ENCODE measurements around the gene CAPZB.

The CAPZB gene

DNA sequence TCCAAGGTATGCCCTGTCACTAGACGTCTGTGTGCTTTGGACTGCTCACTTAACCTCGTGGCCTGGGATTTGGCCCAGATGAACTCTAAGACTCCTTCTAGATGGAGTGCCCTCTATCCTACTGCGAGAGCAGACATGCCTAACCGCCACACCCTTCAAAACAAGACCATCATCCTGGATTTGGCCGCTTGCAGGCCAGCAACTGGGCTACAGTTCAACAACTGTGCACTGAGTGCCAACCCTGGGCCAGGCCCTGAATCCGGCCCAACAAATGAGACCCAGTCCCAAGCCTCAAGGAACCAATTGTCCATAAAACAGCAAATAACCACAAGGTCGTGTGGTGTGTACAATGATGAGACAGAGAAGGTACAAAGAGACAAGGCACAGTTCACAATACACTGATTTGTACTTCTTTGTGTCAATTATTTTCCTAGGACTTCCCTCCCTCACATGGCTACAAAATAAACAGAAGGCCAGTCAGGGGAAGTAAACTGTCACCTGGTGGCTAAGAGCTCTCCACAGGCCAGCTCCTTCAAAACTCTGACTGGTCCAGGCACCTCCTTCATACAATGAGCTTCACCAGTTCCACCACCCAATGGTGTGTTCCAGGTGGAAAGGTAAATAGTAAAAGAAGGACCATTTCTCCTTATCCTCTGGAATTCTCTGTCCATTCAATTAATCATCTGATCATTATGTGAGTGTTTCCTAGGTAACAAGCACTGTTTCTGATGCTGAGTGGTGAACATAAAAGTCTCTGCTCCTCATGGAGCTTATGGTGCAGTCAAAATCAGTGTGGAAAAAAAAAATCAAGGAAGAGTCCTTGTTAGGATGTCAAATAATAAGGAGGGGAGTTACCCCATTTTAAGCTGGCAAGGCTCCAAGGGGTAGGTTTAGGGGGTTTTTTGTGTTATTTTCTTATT, 60.4 kb downstream of the CAPZB start:
- H3K27ac ChIP-seq (ENCODE audit: low read depth, low read length), result no peak overlapping the region
- no peaks in the 10 kb centered on the region for H3K9me3 ChIP-seq (ENCODE audit: insufficient read depth, low read depth, low read length)
- H3K4me3 ChIP-seq (ENCODE audit: low read length), result no peak overlapping the region
- H3K27me3 ChIP-seq (ENCODE audit: insufficient read depth, low read length), result no peaks in the 10 kb centered on the region
- WGBS, result 94% methylated on average over 7 of the region's 7 CpGs
- H3K36me3 ChIP-seq (ENCODE audit: insufficient read depth, low read length), result no peaks in the 10 kb centered on the region; the same call in 1 of the 2 replicates
- H3K4me1 ChIP-seq (ENCODE audit: insufficient read depth, low read length), result peaks cover 9% of the 10 kb centered on the region; the same call in 1 of the 2 replicates
- H3K9ac ChIP-seq (ENCODE audit: low read depth, low read length), result no peak overlapping the region

DNA sequence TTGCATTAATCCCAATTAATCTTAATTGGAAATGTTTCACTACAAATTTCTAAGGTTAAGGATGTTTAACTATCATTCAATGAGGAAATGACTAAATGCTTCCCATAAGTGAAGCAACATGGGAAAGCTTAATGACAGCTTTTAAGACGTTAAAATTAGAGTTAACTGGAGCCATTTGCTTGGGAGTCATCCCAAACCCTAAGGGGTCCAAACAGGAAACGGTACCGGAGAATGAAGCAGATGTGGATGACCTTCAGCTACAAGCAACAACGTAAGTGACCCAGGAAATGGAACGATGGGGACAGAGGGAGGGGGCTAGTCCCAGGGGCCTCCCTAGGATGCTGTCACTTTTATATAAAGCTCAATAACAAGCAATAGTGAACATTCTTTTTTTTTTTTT, 62.2 kb downstream of the CAPZB start:
- 84% methylated on average over 5 of the region's 5 CpGs for WGBS

DNA sequence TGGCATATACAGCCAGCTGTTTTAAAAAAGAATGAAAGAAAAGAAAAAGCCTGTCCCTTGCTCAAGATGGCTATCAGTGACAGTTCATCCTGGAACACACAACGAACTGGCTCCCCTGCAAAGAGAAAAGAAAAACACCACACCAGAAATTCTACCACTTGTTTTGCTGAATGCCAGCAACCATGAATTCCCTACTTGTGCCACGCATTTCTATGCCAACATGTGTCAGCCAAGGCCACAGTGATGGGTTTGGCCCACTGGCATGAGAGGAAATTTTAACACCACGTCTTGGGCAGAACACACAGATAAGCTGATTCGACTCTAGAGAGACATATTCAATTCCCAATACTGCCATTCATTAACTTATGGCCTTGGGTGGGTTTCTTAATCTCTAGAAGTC, 64.0 kb downstream of the CAPZB start:
- Histone ChIP-seq H3K4me3 (ENCODE audit: low read length) (no peak overlapping the region), H3K4me1 (ENCODE audit: insufficient read depth, low read length) (no peaks in the 10 kb centered on the region; the same call in 1 of the 2 replicates), H3K9ac (ENCODE audit: low read depth, low read length) (no peak overlapping the region), H3K27me3 (ENCODE audit: insufficient read depth, low read length) (no peaks in the 10 kb centered on the region), H3K27ac (ENCODE audit: low read depth, low read length) (no peak overlapping the region), H3K9me3 (ENCODE audit: insufficient read depth, low read depth, low read length) (no peaks in the 10 kb centered on the region), H3K36me3 (ENCODE audit: insufficient read depth, low read length) (peaks cover 28% of the 10 kb centered on the region)
- WGBS, result 87% methylated on average over 4 of the region's 4 CpGs

More for the DNA sequence above, 62.2 kb downstream of the CAPZB start:
- Histone ChIP-seq H3K4me3 (ENCODE audit: low read length) (no peak overlapping the region), H3K27me3 (ENCODE audit: insufficient read depth, low read length) (no peaks in the 10 kb centered on the region), H3K9ac (ENCODE audit: low read depth, low read length) (no peak overlapping the region), H3K4me1 (ENCODE audit: insufficient read depth, low read length) (peaks cover 5% of the 10 kb centered on the region; the same call in 1 of the 2 replicates), H3K36me3 (ENCODE audit: insufficient read depth, low read length) (peaks cover 15% of the 10 kb centered on the region), H3K27ac (ENCODE audit: low read depth, low read length) (no peak overlapping the region), H3K9me3 (ENCODE audit: insufficient read depth, low read depth, low read length) (no peaks in the 10 kb centered on the region)

DNA sequence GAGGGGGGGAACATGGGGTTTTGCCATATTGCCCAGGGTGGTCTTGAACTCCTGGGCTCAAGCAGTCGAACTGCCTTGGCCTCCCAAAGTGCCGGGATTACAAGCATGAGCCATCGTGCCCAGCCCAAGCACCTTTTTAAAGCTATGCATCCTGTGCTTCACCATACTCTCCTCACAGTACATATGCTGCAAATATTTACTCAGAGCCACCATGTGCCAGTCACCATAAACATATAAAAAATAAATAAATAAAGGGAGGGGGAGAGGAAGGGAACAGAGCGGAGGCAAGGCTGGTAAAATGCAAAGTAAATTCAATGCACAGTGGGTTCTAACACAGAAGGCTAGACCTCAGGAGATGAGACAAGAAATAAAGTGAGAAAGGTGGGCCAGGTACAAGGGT, 64.7 kb downstream of the CAPZB start:
- Histone ChIP-seq H3K4me1 (ENCODE audit: insufficient read depth, low read length) (no peaks in the 10 kb centered on the region; the same call in 1 of the 2 replicates), H3K27me3 (ENCODE audit: insufficient read depth, low read length) (no peaks in the 10 kb centered on the region), H3K9ac (ENCODE audit: low read depth, low read length) (no peak overlapping the region), H3K9me3 (ENCODE audit: insufficient read depth, low read depth, low read length) (no peaks in the 10 kb centered on the region), H3K36me3 (ENCODE audit: insufficient read depth, low read length) (peaks cover 36% of the 10 kb centered on the region), H3K4me3 (ENCODE audit: low read length) (no peak overlapping the region), H3K27ac (ENCODE audit: low read depth, low read length) (no peak overlapping the region)
- 97% methylated on average over 4 of the region's 4 CpGs for WGBS

- no peaks in the 10 kb centered on the region; the same call in 1 of the 2 replicates for H3K4me1 ChIP-seq (ENCODE audit: insufficient read depth, low read length)
- 93% methylated on average over 9 of the region's 9 CpGs for WGBS
- H3K9ac ChIP-seq (ENCODE audit: low read depth, low read length), result no peak overlapping the region
These were observed 65.6 kb downstream of the CAPZB start for GRCh38 chr1:19419691-19420090.

DNA sequence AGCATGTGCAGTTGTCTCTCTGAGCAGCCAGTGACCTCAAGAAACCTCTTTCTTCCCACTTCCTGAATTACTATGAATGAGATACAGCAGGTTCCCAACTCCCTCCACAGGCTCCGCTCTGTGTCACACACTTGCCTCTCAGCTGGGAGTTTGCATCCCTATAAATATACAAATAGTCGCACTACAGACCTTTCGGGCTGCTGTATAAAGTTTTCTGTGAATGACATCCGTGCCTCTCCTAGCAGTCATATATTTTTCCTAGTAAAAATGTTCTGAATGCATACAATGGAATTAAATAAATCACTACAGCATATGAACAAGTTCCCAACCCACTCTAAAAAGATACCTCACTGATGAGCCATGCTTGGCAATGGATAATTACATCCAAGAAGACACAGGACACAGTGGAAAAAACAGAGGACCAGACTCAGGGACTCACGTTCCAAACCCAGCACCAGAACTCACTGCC, 66.8 kb downstream of the CAPZB start:
- Histone ChIP-seq H3K27me3 (ENCODE audit: insufficient read depth, low read length) (no peaks in the 10 kb centered on the region), H3K9me3 (ENCODE audit: insufficient read depth, low read depth, low read length) (no peaks in the 10 kb centered on the region), H3K4me3 (ENCODE audit: low read length) (no peak overlapping the region), H3K27ac (ENCODE audit: low read depth, low read length) (no peak overlapping the region), H3K4me1 (ENCODE audit: insufficient read depth, low read length) (no peaks in the 10 kb centered on the region; the same call in 1 of the 2 replicates), H3K36me3 (ENCODE audit: insufficient read depth, low read length) (peaks cover 40% of the 10 kb centered on the region), H3K9ac (ENCODE audit: low read depth, low read length) (no peak overlapping the region)
- 96% methylated on average over 4 of the region's 5 CpGs for WGBS

More at GRCh38 chr1:19419691-19420090, 65.6 kb downstream of the CAPZB start:
- Histone ChIP-seq H3K27ac (ENCODE audit: low read depth, low read length) (no peak overlapping the region), H3K27me3 (ENCODE audit: insufficient read depth, low read length) (no peaks in the 10 kb centered on the region), H3K36me3 (ENCODE audit: insufficient read depth, low read length) (peaks cover 40% of the 10 kb centered on the region), H3K4me3 (ENCODE audit: low read length) (no peak overlapping the region), H3K9me3 (ENCODE audit: insufficient read depth, low read depth, low read length) (no peaks in the 10 kb centered on the region)

- Histone ChIP-seq H3K27me3 (ENCODE audit: insufficient read depth, low read length) (no peaks in the 10 kb centered on the region), H3K27ac (ENCODE audit: low read depth, low read length) (no peak overlapping the region), H3K9ac (ENCODE audit: low read depth, low read length) (no peak overlapping the region), H3K36me3 (ENCODE audit: insufficient read depth, low read length) (peaks cover 42% of the 10 kb centered on the region), H3K4me1 (ENCODE audit: insufficient read depth, low read length) (no peaks in the 10 kb centered on the region; the same call in 1 of the 2 replicates), H3K9me3 (ENCODE audit: insufficient read depth, low read depth, low read length) (no peaks in the 10 kb centered on the region), H3K4me3 (ENCODE audit: low read length) (no peak overlapping the region)
- WGBS, result 91% methylated on average over 6 of the region's 6 CpGs
These were observed 68.3 kb downstream of the CAPZB start for GRCh38 chr1:19416921-19417470.

- H3K27me3 ChIP-seq (ENCODE audit: insufficient read depth, low read length), result no peaks in the 10 kb centered on the region
- H3K27ac ChIP-seq (ENCODE audit: low read depth, low read length), result no peak overlapping the region
- no peak overlapping the region for H3K9ac ChIP-seq (ENCODE audit: low read depth, low read length)
- H3K4me3 ChIP-seq (ENCODE audit: low read length), result no peak overlapping the region
- no peaks in the 10 kb centered on the region for H3K9me3 ChIP-seq (ENCODE audit: insufficient read depth, low read depth, low read length)
- no peaks in the 10 kb centered on the region; the same call in 1 of the 2 replicates for H3K4me1 ChIP-seq (ENCODE audit: insufficient read depth, low read length)
- H3K36me3 ChIP-seq (ENCODE audit: insufficient read depth, low read length), result peaks cover 48% of the 10 kb centered on the region
- WGBS, result 89% methylated on average over 4 of the region's 5 CpGs
These were observed 69.2 kb downstream of the CAPZB start for GRCh38 chr1:19416145-19416544.

GRCh38 chr1:19414515-19415121, 70.7 kb downstream of the CAPZB start:
- Histone ChIP-seq H3K9ac (ENCODE audit: low read depth, low read length) (no peak overlapping the region), H3K4me3 (ENCODE audit: low read length) (no peak overlapping the region), H3K9me3 (ENCODE audit: insufficient read depth, low read depth, low read length) (no peaks in the 10 kb centered on the region), H3K4me1 (ENCODE audit: insufficient read depth, low read length) (no peaks in the 10 kb centered on the region; the same call in 1 of the 2 replicates), H3K27me3 (ENCODE audit: insufficient read depth, low read length) (no peaks in the 10 kb centered on the region), H3K36me3 (ENCODE audit: insufficient read depth, low read length) (peaks cover 53% of the 10 kb centered on the region), H3K27ac (ENCODE audit: low read depth, low read length) (no peak overlapping the region)
- 96% methylated on average over 1 of the region's 2 CpGs for WGBS

DNA sequence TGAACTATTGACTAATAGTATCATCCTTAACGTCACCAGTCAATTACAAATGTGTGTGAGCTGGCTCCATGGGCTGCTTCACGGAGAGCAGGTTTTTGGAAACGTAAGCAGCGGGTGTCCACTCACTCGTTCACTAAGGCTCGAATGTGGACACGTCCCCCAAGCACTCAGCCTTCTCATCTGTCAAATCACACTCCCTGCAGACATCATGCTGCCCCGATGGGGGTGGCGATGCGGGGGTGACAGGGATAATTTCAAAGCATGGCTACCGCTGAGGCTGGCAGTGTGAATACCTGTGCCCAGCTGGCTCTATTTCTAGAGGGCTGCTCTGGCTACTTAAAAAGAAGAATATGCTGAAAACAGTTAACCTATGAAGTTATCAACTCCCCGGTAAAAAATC, 71.3 kb downstream of the CAPZB start:
- H3K36me3 ChIP-seq (ENCODE audit: insufficient read depth, low read length), result peaks cover 49% of the 10 kb centered on the region
- no peak overlapping the region for H3K9ac ChIP-seq (ENCODE audit: low read depth, low read length)
- H3K27ac ChIP-seq (ENCODE audit: low read depth, low read length), result no peak overlapping the region
- H3K4me3 ChIP-seq (ENCODE audit: low read length), result no peak overlapping the region
- H3K4me1 ChIP-seq (ENCODE audit: insufficient read depth, low read length), result no peaks in the 10 kb centered on the region; the same call in 1 of the 2 replicates
- H3K9me3 ChIP-seq (ENCODE audit: insufficient read depth, low read depth, low read length), result no peaks in the 10 kb centered on the region
- WGBS, result 93% methylated on average over 12 of the region's 12 CpGs
- no peaks in the 10 kb centered on the region for H3K27me3 ChIP-seq (ENCODE audit: insufficient read depth, low read length)

DNA sequence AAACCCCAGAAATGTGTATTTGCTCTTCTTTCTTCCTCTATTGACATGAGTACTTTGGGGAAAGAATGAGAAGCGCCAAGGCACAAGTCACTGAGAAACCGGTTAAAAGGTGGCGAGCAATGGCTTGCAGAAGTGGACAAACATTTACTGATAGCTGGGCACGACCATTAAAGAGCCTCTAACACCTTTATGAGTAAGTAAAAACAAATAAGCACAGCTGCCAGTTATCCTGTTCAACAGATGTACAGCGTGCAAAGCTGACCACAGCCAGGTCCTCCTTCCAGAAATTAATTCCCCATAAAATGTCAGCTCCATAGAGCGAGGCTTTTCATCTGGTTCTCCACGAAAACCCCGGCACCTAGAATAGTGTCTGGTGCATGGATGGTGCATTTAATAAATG, 72.7 kb downstream of the CAPZB start:
- Histone ChIP-seq H3K36me3 (ENCODE audit: insufficient read depth, low read length) (peaks cover 44% of the 10 kb centered on the region), H3K9me3 (ENCODE audit: insufficient read depth, low read depth, low read length) (no peaks in the 10 kb centered on the region), H3K27ac (ENCODE audit: low read depth, low read length) (no peak overlapping the region), H3K4me3 (ENCODE audit: low read length) (no peak overlapping the region), H3K4me1 (ENCODE audit: insufficient read depth, low read length) (peaks cover 3% of the 10 kb centered on the region; the same call in 1 of the 2 replicates), H3K27me3 (ENCODE audit: insufficient read depth, low read length) (no peaks in the 10 kb centered on the region), H3K9ac (ENCODE audit: low read depth, low read length) (no peak overlapping the region)
- 96% methylated on average over 8 of the region's 8 CpGs for WGBS
